Fibroblast of skin of abdomen (primary cell): ENCODE results near the gene RNF182.
"Not testable (repeated sequence)": the region's sequence is repeated elsewhere in the genome, so short reads cannot be mapped to it uniquely, and the experiment has no call there.

Source experiments
- DNase-seq: peaks from one replicate; pipeline ENCODE4 v3.0.0-alpha.2; 2013

Gene RNF182

GRCh38 chr6:14002176-14002947 lies 77.6 kb downstream of the RNF182 start:
- DNase-seq, result no peak

- DNase-seq, result no peak
These were observed 79.5 kb downstream of the RNF182 start for GRCh38 chr6:14004258-14004657.

GRCh38 chr6:14008809-14009208 lies 84.1 kb downstream of the RNF182 start:
- no peak for DNase-seq

- DNase-seq, result no peak
These were observed 84.7 kb downstream of the RNF182 start for GRCh38 chr6:14009431-14009830.

GRCh38 chr6:14010275-14010674 lies 85.5 kb downstream of the RNF182 start:
- DNase-seq, result no peak

- no peak for DNase-seq
These were observed 87.7 kb downstream of the RNF182 start for GRCh38 chr6:14012313-14013030.

GRCh38 chr6:14015964-14016363 lies 91.2 kb downstream of the RNF182 start:
- DNase-seq, result no peak

- DNase-seq, result no peak
These were observed 91.7 kb downstream of the RNF182 start for GRCh38 chr6:14016432-14016831.

GRCh38 chr6:14016935-14017625 lies 92.3 kb downstream of the RNF182 start:
- DNase-seq, result no peak

GRCh38 chr6:14017626-14018475 lies 93.1 kb downstream of the RNF182 start:
- DNase-seq, result no peak

GRCh38 chr6:14018559-14018958 lies 93.8 kb downstream of the RNF182 start:
- not testable (repeated sequence) for DNase-seq

GRCh38 chr6:14020551-14020950 lies 95.8 kb downstream of the RNF182 start:
- no peak for DNase-seq

GRCh38 chr6:14021449-14021848 lies 96.7 kb downstream of the RNF182 start:
- DNase-seq, result no peak

GRCh38 chr6:14022673-14023072 lies 97.9 kb downstream of the RNF182 start:
- DNase-seq, result no peak

GRCh38 chr6:14023855-14024254 lies 99.1 kb downstream of the RNF182 start:
- no peak for DNase-seq

- DNase-seq, result no peak
These were observed 100.4 kb downstream of the RNF182 start for GRCh38 chr6:14025160-14025559.

GRCh38 chr6:14026831-14027539 lies 102.2 kb downstream of the RNF182 start:
- peak; percentile 56 for DNase-seq

- DNase-seq, result no peak
These were observed 103.9 kb downstream of the RNF182 start for GRCh38 chr6:14028631-14029030.

- no peak for DNase-seq
These were observed 104.9 kb downstream of the RNF182 start for GRCh38 chr6:14029605-14030004.
